Stimulated activated CD4-positive, alpha-beta T cell treated with anti-CD3 and anti-CD28 coated beads, Interleukin-12 subunit alpha, Interleukin-12 subunit beta, amount 100 ng/mL, for 24 hours (primary cell): ENCODE data around the gene SSC4D.

Experiments
- DNase-seq, 2 experiments: peaks; one replicate each; pipeline ENCODE4 v3.0.0-alpha.2; 2020; ENCODE audit warnings: low read depth in 2 of 2

The SSC4D gene

DNA sequence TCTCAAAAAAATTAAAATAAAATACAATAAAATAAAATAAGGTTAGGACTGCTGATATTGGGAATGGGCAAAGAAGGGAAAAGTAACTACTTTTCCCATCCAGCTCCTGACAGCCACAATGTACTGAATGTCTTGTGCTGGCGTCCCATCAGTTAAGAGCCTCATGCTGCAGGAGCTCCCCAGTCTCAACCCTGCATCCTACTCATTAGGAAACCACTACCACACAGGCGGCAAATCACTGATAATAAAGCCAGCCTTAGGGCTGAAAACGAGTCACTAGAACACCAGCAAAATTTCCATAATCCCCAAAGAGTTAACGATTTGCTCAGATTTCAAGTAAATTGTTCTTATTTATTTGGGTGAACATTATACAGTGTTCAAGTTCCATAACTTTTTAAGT is 55.0 kb downstream of the SSC4D start:
- DNase-seq = no peak

DNA sequence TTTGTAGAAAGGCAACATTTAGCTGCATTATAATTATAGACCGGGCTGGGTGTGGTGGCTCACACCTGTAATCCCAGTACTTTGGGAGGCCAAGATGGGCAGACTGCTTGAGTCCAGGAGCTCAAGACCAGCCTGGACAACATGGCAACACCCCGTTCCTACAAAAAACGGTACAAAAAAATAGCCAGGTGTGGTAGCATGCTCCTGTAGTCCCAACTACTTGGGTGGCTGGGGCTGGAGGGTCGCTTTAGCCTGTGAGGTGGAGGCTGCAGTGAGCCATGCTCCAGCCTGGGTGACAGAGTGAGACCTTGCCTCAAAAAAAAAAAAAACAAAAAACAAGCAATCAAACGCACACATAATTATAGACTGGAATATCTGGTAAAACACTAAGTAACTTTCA is 55.8 kb downstream of the SSC4D start:
- DNase-seq = no peak

DNA sequence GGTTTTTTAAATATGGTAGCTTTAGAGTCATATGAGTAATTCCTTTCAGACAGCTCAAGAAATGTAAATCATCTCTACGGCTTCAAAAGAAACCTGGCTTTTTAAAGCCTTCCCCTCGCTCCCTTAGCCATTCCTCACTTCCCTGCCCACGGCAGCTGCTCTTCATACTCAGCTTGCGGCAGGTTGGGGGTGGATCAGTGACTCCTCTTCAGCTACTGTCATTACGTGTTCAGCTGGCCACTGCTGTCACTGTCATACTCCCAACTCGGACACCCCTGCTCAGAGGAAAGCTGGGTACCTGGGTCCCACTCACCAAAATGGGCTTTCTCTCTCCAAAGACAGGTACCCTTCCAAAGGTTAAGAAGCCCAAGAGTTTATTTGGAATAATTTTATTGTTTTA is 57.3 kb downstream of the SSC4D start:
- DNase-seq = no peak

- DNase-seq = no peak
Observed at GRCh38 chr7:76351372-76351771, 58.1 kb downstream of the SSC4D start.

GRCh38 chr7:76349313-76349885 is 60.1 kb downstream of the SSC4D start:
- no peak for DNase-seq

DNA sequence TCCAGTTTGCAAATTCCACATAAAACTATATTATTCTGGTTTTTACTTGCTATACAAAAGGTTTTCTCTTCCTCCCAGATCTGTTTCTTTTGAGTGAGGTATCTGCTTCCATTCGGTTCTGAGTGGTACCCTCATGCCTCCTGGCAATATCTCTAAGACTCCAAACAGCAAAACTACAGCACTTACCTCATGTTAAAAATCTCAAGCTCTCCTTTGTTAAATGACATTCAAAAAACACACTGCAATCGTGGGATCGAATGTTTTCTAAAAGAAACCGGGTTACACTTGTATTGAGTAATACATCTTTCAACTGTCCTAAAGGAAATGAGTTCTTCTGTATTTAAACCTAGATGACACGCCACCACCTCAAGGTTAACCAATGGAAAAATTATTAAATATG is 61.8 kb downstream of the SSC4D start:
- no peak for DNase-seq

- DNase-seq = no peak
Observed at GRCh38 chr7:76346778-76347177, 62.7 kb downstream of the SSC4D start.

DNA sequence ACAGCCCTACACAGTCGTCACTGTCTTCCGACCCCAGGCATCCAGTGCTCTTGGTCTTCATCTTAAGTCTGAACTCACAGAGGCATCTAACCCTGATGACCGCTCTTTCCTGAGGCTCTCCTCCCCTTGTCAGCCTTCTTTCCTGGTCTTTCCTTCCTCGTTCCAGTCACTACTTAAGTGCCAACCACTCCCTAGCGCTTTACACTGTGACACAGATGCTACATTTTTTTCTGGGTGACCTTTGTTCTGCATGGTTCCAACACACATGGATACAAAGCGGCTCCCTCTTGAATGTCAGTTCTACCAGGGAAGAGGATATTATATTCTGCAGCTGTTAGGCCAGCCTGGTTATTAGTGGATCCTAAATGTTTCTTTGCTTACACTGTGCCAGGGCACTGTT is 63.4 kb downstream of the SSC4D start:
- no peak for DNase-seq

DNA sequence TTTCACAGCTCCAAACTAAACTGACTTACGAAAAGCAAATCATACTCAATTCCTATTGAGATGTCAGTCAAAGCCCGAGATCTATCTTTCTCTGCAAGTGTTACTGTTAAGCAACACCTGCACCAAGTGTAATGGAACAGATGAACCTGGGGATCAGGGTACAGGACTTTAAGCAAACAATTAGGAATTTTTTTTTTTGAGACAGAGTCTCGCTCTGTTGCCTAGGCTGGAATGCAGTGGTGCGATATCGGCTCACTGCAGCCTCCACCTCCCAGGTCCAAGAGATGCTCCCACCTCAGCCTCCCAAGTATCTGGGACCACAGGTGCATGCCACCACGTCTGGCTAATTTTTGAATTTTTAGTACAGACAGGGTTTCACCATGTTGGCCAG is 65.6 kb downstream of the SSC4D start:
- no peak for DNase-seq

- DNase-seq = no peak
Observed at GRCh38 chr7:76343294-76343930, 66.1 kb downstream of the SSC4D start.

DNA sequence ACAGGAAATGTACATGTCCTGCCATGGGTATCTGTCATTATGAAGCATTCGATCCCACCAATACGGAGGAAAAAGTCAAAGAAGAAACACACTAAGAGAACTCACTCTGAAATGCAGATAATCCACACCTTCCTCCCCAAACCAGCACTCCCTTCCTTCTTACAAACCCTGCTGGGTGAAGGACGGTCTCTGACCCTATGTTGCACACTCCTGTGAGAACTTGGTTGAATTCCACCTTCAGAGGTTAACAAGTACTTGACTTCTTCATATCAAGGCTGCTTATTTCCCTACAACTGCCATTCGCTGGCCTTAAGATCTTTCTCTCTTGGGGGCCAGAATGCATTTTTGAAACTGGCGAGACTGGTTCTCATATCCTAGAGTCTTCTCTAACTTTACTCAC is 67.3 kb downstream of the SSC4D start:
- no peak for DNase-seq

GRCh38 chr7:76340617-76341131 is 68.8 kb downstream of the SSC4D start:
- DNase-seq = no peak
